ENCODE results near the gene RPL41. TPM values are rescaled to one million over a fixed set of nuclear protein-coding genes. Genes with fewer than 3 reads are reported as not detected.

RPL41 gene
- total and polyA plus RNA-seq, 9 of the 15 experiments (the other 6 are each of a cell fraction or from before 2014, with no cell fraction given), result 3,403 to 11,276 (median 5,604) TPM

DNA sequence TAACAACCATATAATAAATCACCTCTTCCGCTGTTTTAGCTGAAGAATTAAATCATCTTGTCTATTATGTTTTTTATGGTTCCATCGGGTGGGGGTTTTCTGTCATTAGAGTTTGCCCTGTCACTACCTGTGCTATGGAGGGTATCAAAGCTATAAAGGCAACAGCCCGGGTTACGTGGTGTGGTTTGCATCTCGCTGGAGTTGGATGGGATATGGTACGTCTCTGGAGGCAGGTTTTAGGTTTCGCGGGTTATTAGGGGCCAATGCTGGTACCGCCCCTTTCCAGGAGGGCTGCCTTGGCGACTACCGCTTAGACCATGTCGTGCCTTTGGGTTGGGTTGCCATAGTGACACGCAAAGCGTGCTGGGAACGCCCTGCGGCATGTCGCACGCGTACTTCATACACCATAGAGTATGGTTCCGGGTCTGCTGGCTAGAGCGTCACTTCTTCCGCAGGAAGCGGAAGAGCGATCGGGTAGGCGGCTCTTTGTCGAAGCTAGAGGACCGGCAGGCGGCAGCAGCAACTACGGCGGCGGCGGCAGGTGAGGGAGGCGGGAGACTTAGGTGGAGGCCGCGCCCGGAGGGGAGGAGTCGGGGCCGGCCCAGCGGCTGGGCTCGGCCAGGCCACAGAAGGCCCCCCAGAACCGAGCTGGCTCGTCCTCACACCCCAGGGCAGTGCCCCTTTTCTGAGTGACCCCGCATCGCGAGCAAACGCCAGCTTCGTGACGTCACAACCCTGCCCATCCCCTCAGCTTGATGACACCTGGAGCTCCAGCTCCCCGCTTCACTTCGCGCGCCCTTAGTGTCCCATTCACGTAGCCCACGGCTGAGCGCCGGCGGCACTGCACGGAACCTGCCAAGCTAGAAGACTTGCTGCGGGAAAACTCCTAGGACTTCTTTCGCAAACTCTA lies 1.6 kb downstream of the RPL41 start, which contains the start of gene ZC3H10 (continued):
- TF ChIP-seq NONO (IDR thresholded peaks at IDR 0.05; ENCODE audit: low read depth in 2 of 2, low read length in 1 of 2), result peak; percentile 48 to 53; a peak in 1 of 4 replicates
- no peak for TF ChIP-seq PRPF4 (IDR thresholded peaks at IDR 0.05; ENCODE audit: insufficient read depth, low read depth, low read length, poor library complexity, severe bottlenecking)
- TF ChIP-seq ZBTB34 (CRISPR knock-in tag; IDR thresholded peaks at IDR 0.05), result no peak
- TF ChIP-seq FOXJ3 (CRISPR knock-in tag; IDR thresholded peaks at IDR 0.05), result no peak
- TF ChIP-seq NR1H2 (CRISPR knock-in tag; IDR thresholded peaks at IDR 0.05), result no peak
- TF ChIP-seq ZNF324 (CRISPR knock-in tag; IDR thresholded peaks at IDR 0.05), result peak; percentile 42; the same call in 1 of the 2 replicates
- TF ChIP-seq SAFB2 (IDR thresholded peaks at IDR 0.05; ENCODE audit: borderline replicate concordance, low read depth, low read length, severe bottlenecking), result no peak
- TF ChIP-seq MAFF (IDR thresholded peaks at IDR 0.05; ENCODE audit: low read length), result peak; percentile 17; the same call in 1 of the 2 replicates
- peak; percentile 30 for TF ChIP-seq TAF9B (IDR thresholded peaks at IDR 0.05; ENCODE audit: partially characterized antibody)
- peak; percentile 99 for TF ChIP-seq RFX1 (IDR thresholded peaks at IDR 0.05)
- TF ChIP-seq PTBP1 (IDR thresholded peaks at IDR 0.05; ENCODE audit: low read depth, low read length), result peak; percentile 88; the same call in 1 of the 2 replicates
- TF ChIP-seq SRSF1 (IDR thresholded peaks at IDR 0.05; ENCODE audit: low read depth, low read length), result no peak
- TF ChIP-seq MLX (CRISPR knock-in tag; conservative IDR thresholded peaks at IDR 0.05), result peak in 1 of 2 experiments; percentile 67; a peak in 1 of 4 replicates
- peak in 1 of 2 experiments; percentile 75; a peak in 3 of 4 replicates for TF ChIP-seq RCOR1 (IDR thresholded peaks at IDR 0.05; ENCODE audit: borderline replicate concordance in 1 of 2, low read depth in 2 of 2, low read length in 2 of 2)
- TF ChIP-seq NCOA1 (IDR thresholded peaks at IDR 0.05; ENCODE audit: low read depth), result peak; percentile 58; the same call in 1 of the 2 replicates
- TF ChIP-seq HDGF (IDR thresholded peaks at IDR 0.05), result peak; percentile 95
- peak; percentile 98 for TF ChIP-seq ILF3 (IDR thresholded peaks at IDR 0.05; ENCODE audit: borderline replicate concordance)
- no peak for TF ChIP-seq SMARCE1 (IDR thresholded peaks at IDR 0.05)
- TF ChIP-seq SREBF1 (IDR thresholded peaks at IDR 0.05; ENCODE audit: borderline replicate concordance, low read depth, low read length), result 0 out of 2 replicates have a peak, but pooled peaks have one; percentile 57
- TF ChIP-seq, protein P1, sequence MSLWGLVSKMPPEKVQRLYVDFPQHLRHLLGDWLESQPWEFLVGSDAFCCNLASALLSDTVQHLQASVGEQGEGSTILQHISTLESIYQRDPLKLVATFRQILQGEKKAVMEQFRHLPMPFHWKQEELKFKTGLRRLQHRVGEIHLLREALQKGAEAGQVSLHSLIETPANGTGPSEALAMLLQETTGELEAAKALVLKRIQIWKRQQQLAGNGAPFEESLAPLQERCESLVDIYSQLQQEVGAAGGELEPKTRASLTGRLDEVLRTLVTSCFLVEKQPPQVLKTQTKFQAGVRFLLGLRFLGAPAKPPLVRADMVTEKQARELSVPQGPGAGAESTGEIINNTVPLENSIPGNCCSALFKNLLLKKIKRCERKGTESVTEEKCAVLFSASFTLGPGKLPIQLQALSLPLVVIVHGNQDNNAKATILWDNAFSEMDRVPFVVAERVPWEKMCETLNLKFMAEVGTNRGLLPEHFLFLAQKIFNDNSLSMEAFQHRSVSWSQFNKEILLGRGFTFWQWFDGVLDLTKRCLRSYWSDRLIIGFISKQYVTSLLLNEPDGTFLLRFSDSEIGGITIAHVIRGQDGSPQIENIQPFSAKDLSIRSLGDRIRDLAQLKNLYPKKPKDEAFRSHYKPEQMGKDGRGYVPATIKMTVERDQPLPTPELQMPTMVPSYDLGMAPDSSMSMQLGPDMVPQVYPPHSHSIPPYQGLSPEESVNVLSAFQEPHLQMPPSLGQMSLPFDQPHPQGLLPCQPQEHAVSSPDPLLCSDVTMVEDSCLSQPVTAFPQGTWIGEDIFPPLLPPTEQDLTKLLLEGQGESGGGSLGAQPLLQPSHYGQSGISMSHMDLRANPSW (CRISPR knock-in tag; IDR thresholded peaks at IDR 0.05), result peak; percentile 65; the same call in 1 of the 2 replicates
- peak; percentile 90 for TF ChIP-seq E2F4 (CRISPR knock-in tag; IDR thresholded peaks at IDR 0.05; ENCODE audit: low read depth)

All from K562 (cell line).